OCI-M2 (cell line): Measurements from ENCODE around the gene ASTN2.

Experiments used
- DNase-seq: peaks from one replicate; lab custom pipeline; 2025; ENCODE audit not compliant: unreplicated experiment; lab: John Stamatoyannopoulos, UW

Gene ASTN2

GRCh38 chr9:117123729-117124128 is 291.1 kb downstream of the ASTN2 start:
- no peak for DNase-seq

GRCh38 chr9:117122953-117123352 is 291.9 kb downstream of the ASTN2 start:
- no peak for DNase-seq

- no peak for DNase-seq
These were observed 292.8 kb downstream of the ASTN2 start for GRCh38 chr9:117122102-117122501.

GRCh38 chr9:117121316-117121715 is 293.5 kb downstream of the ASTN2 start:
- no peak for DNase-seq

GRCh38 chr9:117120061-117120460 is 294.8 kb downstream of the ASTN2 start:
- no peak for DNase-seq

GRCh38 chr9:117116084-117116483 is 298.8 kb downstream of the ASTN2 start:
- no peak for DNase-seq

GRCh38 chr9:117114768-117115167 is 300.1 kb downstream of the ASTN2 start:
- no peak for DNase-seq

- DNase-seq, result no peak
These were observed 310.0 kb downstream of the ASTN2 start for GRCh38 chr9:117104716-117105495.

GRCh38 chr9:117104206-117104605 is 310.7 kb downstream of the ASTN2 start:
- DNase-seq, result no peak

GRCh38 chr9:117103438-117104110 is 311.3 kb downstream of the ASTN2 start:
- DNase-seq, result no peak

GRCh38 chr9:117101008-117101407 is 313.8 kb downstream of the ASTN2 start:
- DNase-seq, result no peak

GRCh38 chr9:117098331-117098730 is 316.5 kb downstream of the ASTN2 start:
- DNase-seq, result no peak

GRCh38 chr9:117097761-117098160 is 317.1 kb downstream of the ASTN2 start:
- no peak for DNase-seq

- DNase-seq, result no peak
These were observed 318.7 kb downstream of the ASTN2 start for GRCh38 chr9:117096138-117096537.

GRCh38 chr9:117095081-117095480 is 319.8 kb downstream of the ASTN2 start:
- DNase-seq, result no peak

GRCh38 chr9:117093891-117094844 is 320.7 kb downstream of the ASTN2 start:
- DNase-seq, result no peak

GRCh38 chr9:117092582-117092981 is 322.3 kb downstream of the ASTN2 start:
- DNase-seq, result no peak

GRCh38 chr9:117091529-117091928 is 323.3 kb downstream of the ASTN2 start:
- no peak for DNase-seq

GRCh38 chr9:117088786-117089185 is 326.1 kb downstream of the ASTN2 start:
- DNase-seq, result no peak

- no peak for DNase-seq
These were observed 326.7 kb downstream of the ASTN2 start for GRCh38 chr9:117088140-117088539.

GRCh38 chr9:117084221-117084620 is 330.6 kb downstream of the ASTN2 start:
- DNase-seq, result no peak
